Gastrocnemius medialis (tissue), 4 donors: ENCODE measurements around the gene NCF4.

Source experiments
- CTCF ChIP-seq, 5 experiments: fragments of 450-650 bp in 3 of 5; fragments of 200-600 bp in 2 of 5; sonication (generic) in 2 of 5; IDR thresholded peaks in 4 of 5; conservative IDR thresholded peaks in 1 of 5; 1 replicate in 4 of 5; 2 replicates in 1 of 5; pipeline ENCODE4 v1.5.1; 2016 to 2019; ENCODE audit warnings: antibody characterized with exemption in 5 of 5, mild to moderate bottlenecking in 3 of 5, moderate library complexity in 3 of 5
- POLR2A ChIP-seq, 2 donors: fragments of 450-650 bp; IDR thresholded peaks; one replicate each; pipeline ENCODE4 v1.6.1; 2017; ENCODE audit warnings: antibody characterized with exemption in 2 of 2, mild to moderate bottlenecking in 2 of 2, moderate library complexity in 2 of 2

- TF ChIP-seq CTCF (IDR thresholded peaks at IDR 0.05 in 4 of 5, conservative IDR thresholded peaks at IDR 0.05 in 1 of 5) (no peak), POLR2A (IDR thresholded peaks at IDR 0.05) (no peak)
Measured at GRCh38 chr22:36858156-36858555, 2.6 kb upstream of the NCF4 start.
